ENCODE measurements around the gene CTAGE1.

The CTAGE1 gene

DNA sequence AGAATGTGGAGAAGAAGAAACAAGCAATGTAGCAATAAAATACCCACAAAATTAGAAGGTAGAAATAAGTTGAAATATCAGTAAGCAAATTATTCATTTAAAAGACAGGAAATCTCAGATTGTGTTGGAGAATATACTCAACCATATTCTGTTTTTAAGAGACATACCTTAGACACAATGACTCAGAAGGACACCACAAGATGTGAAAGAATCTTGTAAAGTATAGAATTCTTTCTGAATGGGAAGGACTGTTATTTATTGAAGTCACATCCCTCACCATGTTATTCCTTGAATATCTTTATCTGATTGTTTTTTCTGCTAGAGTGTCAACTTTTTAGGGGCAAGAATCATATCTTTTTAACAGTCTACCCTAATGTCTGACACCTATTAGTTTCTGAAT lies 50.4 kb downstream of the CTAGE1 start:
- TF ChIP-seq TEAD4 (IDR thresholded peaks at IDR 0.05) (no peak), FOXM1 (IDR thresholded peaks at IDR 0.05; ENCODE audit: borderline replicate concordance, low read depth) (no peak), EP300 (IDR thresholded peaks at IDR 0.05; ENCODE audit: borderline replicate concordance) (no peak), CREB1 (IDR thresholded peaks at IDR 0.05; ENCODE audit: low read depth) (no peak), NFIC (IDR thresholded peaks at IDR 0.05) (no peak), CEBPB (IDR thresholded peaks at IDR 0.05) (no peak), YY1 (IDR thresholded peaks at IDR 0.05; ENCODE audit: low read depth) (no peak), TAF1 (IDR thresholded peaks at IDR 0.05; ENCODE audit: low read depth) (no peak), RAD21 (IDR thresholded peaks at IDR 0.05; ENCODE audit: low read depth) (no peak), TCF12 (IDR thresholded peaks at IDR 0.05; ENCODE audit: low read depth) (no peak), ZBTB7A (IDR thresholded peaks at IDR 0.05; ENCODE audit: low read depth) (no peak)
- TF ChIP-seq, protein P1, sequence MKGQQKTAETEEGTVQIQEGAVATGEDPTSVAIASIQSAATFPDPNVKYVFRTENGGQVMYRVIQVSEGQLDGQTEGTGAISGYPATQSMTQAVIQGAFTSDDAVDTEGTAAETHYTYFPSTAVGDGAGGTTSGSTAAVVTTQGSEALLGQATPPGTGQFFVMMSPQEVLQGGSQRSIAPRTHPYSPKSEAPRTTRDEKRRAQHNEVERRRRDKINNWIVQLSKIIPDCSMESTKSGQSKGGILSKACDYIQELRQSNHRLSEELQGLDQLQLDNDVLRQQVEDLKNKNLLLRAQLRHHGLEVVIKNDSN (IDR thresholded peaks at IDR 0.05), result no peak
- TF ChIP-seq, protein P2, sequence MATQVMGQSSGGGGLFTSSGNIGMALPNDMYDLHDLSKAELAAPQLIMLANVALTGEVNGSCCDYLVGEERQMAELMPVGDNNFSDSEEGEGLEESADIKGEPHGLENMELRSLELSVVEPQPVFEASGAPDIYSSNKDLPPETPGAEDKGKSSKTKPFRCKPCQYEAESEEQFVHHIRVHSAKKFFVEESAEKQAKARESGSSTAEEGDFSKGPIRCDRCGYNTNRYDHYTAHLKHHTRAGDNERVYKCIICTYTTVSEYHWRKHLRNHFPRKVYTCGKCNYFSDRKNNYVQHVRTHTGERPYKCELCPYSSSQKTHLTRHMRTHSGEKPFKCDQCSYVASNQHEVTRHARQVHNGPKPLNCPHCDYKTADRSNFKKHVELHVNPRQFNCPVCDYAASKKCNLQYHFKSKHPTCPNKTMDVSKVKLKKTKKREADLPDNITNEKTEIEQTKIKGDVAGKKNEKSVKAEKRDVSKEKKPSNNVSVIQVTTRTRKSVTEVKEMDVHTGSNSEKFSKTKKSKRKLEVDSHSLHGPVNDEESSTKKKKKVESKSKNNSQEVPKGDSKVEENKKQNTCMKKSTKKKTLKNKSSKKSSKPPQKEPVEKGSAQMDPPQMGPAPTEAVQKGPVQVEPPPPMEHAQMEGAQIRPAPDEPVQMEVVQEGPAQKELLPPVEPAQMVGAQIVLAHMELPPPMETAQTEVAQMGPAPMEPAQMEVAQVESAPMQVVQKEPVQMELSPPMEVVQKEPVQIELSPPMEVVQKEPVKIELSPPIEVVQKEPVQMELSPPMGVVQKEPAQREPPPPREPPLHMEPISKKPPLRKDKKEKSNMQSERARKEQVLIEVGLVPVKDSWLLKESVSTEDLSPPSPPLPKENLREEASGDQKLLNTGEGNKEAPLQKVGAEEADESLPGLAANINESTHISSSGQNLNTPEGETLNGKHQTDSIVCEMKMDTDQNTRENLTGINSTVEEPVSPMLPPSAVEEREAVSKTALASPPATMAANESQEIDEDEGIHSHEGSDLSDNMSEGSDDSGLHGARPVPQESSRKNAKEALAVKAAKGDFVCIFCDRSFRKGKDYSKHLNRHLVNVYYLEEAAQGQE (IDR thresholded peaks at IDR 0.05; ENCODE audit: low read depth), result no peak

DNA sequence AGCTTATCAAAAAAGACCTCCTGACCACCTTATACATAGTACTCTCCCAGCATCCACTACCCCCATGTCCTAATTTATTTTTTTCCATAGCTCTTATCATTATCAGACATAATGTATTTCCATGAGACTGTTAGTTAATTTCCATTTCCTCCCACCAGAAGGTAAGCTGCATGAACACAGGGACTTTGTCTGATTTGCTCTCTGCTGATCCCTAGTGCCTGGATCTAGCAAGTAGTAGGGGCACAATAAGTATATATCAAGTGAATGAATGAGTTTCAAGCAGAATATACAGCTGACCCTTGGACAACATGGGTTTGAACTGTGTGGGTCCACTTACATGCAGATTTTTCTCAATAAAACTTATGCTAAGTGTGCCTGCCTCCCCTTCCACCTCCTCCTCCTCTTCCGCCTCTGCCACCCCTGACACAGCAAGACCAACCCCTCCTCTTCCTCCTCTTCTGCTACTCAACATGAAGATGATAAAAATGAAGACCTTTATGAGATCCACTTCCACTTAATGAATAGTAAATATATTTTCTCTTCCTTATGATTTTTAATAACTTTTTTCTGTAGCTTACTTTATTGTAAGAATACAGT lies 53.8 kb downstream of the CTAGE1 start:
- TF ChIP-seq RAD21 (IDR thresholded peaks at IDR 0.05; ENCODE audit: low read depth), result peak; percentile 14; the same call in 1 of the 2 replicates
- no peak for TF ChIP-seq TEAD4 (IDR thresholded peaks at IDR 0.05)

Data from Ishikawa (cell line).